ENCODE results near the gene TLR1.
"Not testable (repeated sequence)": the region's sequence is repeated elsewhere in the genome, so short reads cannot be mapped to it uniquely, and the experiment has no call there.

TLR1 gene, protein sequence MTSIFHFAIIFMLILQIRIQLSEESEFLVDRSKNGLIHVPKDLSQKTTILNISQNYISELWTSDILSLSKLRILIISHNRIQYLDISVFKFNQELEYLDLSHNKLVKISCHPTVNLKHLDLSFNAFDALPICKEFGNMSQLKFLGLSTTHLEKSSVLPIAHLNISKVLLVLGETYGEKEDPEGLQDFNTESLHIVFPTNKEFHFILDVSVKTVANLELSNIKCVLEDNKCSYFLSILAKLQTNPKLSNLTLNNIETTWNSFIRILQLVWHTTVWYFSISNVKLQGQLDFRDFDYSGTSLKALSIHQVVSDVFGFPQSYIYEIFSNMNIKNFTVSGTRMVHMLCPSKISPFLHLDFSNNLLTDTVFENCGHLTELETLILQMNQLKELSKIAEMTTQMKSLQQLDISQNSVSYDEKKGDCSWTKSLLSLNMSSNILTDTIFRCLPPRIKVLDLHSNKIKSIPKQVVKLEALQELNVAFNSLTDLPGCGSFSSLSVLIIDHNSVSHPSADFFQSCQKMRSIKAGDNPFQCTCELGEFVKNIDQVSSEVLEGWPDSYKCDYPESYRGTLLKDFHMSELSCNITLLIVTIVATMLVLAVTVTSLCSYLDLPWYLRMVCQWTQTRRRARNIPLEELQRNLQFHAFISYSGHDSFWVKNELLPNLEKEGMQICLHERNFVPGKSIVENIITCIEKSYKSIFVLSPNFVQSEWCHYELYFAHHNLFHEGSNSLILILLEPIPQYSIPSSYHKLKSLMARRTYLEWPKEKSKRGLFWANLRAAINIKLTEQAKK

DNA sequence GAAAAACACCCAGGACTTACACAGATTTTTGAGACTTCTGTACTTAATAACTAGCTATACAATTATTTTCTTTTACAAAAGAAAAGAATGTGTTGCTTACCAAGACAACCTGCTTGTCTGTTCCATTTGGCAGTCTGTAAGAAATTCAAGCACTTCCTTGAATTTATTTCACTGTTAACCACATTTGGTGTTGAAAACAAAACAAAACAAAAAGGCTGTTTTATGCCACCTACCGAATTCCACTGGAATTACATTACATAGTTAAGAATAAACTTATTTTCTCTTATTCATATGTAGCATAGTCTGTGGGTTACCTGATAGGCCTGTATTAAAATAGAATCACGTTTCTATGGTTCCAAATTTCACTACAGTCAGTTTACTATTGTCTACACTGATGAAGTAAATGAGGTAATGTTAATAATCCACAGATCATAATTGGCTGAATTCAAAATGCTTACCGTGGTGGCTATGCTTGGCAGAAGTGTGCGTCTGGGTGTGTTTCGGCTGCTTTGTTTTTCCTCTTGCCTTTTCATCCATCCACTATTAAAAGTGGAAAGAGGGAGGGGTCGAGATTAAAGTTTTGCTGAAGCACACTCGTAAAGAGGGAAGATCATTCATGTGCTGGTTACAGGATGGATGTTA, at the start of gene TLR1:
TSS of gene TLR1 (minus strand) at position 138 of the 642 bp plus-strand sequence. CDS start 5,960 bp downstream, outside the sequence.
- no peak for DNase-seq

DNA sequence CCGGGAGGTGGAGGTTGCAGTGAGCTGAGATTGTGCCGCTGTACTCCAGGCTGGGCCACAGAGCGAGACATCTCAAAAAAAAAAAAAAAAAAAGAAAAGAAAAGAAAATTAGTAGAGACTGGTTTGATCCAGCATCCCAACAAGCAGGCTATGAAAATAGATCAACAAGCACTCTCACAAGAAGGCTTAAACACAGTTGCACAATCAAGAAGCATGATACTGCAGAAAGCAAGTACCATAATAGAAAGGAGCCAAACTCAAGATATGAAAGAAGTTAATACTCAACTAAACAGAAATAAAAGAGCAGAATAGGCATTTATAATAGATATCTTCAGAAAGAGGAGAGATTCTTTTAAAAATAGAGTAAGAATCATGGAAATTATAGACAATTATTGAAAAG, 41.4 kb upstream of the TLR1 start:
- no peak for DNase-seq

GRCh38 chr4:38842994-38843393, 38.4 kb upstream of the TLR1 start:
- DNase-seq: no peak

- no peak for DNase-seq
Measured at GRCh38 chr4:38837849-38838248, 33.3 kb upstream of the TLR1 start.

GRCh38 chr4:38837334-38837733, 32.7 kb upstream of the TLR1 start:
- DNase-seq: no peak

DNA sequence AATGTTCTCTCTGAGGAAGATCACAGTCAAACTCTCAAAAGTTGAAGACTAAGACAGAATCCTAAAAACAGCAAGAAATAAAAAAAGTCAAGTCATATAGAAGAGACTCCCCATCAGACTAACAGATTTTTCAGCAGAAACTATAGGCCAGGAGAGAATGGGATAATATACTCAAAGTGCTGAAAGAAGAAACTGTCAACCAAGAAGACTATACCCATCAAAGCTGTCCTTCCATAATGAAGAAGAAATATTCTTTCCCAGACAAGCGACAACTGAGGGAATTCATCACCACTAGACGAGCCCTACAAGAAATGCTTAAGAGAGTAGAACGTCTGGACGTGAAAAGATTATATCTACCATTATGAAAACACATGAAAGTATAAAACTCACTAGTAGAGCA, 30.0 kb upstream of the TLR1 start:
- DNase-seq: no peak

DNA sequence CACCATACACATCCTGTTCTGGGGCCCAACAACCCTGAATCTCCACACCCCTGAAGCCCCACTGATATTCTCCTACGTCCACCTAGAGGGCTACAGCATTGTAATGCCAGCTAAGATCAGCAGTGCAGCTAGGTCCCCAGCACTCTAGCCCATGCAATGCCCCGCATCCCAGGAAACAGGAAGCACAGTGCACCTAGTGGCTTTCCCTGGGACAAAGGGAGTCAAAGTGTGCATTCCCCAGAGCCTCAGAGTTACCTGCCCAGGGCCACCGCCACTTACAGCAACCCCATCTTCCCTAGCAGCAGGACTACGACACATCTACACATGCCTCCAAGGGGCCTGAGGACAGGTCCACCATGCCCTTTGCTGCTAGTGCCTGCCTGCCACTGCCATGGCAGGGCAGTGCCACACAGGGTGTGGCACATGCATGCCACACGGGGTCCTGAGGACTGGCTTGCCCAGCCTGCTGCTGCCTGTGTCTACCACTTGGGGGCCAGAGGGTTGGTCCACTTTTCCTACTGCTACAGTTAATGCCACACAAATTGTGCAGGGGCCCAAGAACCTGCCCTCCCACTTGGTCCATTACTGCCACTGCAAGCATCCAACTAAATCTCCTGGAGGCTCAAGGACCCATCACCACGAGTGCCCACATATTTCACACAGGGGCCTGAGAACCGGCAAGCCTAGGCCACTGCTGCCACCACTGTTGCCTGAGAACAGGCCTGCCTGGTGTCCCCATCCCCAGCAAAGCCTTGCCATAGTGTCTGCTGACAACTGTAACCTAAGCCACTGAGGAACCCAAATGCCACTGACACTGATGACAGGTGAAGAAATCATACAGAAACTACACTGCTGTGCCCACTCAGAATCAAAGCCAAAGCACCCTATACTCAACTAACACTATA, 28.3 kb upstream of the TLR1 start:
- no peak for DNase-seq

GRCh38 chr4:38832206-38832605, 27.6 kb upstream of the TLR1 start:
- DNase-seq: no peak

DNA sequence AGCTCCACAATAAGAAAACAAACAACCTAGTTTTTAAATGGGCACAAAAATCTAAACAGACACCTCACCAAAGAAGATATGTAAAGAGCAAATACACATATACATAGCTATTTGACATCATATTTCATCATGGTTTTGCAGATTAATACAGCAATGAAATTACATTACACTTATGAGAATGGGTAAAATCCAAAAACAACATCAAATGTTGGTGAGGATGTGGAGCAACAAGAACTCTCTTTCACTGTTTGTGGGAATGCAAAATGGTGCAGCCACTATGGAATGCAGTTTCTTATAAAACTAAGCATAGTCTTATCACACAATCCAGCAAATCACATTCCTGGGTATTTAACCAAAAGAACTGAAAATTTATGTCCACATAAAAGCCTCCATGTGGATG, 27.1 kb upstream of the TLR1 start:
- DNase-seq: no peak

DNA sequence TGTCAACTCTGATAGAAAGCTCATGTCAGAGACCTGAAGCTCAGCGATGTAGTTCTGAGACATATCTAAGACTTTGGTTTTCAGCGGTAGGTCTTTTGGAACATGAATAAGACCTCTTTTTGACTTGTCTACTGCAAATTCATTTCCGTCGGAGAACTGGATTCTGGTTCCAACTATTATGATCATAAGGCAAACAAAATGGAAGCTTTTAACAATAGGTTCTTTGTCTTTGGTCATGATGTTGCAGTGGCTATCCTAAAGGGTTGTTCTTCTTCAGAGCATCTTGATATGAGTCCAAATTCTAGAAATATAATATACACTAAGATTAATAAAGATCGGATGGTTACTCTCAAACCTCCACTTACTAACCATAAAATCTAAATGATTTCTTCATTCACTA, 24.6 kb upstream of the TLR1 start:
- DNase-seq: no peak

- DNase-seq: no peak
Measured at GRCh38 chr4:38823766-38824165, 19.2 kb upstream of the TLR1 start.

DNA sequence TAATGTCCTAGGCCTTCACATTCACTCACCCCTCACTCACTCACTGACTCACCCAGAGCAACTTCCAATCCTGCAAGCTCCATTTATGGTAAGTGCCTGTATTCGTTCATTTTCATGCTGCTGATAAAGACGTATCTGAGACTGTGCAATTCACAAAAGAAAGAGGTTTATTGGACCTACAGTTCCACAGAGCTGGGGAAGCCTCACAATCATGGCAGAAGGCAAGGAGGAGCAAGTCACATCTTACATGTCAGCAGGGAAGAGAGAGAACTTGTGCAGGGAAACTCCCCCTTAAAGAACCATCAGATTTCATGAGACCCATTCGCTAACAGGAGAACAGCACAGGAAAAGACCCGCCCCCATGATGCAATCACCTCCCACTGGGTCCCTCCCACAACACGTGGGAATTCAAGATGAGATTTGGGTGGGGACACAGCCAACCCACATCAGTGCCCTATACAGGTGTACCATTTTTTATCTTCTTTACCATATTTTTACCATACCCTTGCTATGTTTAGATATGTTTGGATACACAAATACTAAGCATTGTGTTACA, 18.2 kb upstream of the TLR1 start:
- DNase-seq: no peak

- no peak for DNase-seq
Measured at GRCh38 chr4:38821739-38822138, 17.1 kb upstream of the TLR1 start.

DNA sequence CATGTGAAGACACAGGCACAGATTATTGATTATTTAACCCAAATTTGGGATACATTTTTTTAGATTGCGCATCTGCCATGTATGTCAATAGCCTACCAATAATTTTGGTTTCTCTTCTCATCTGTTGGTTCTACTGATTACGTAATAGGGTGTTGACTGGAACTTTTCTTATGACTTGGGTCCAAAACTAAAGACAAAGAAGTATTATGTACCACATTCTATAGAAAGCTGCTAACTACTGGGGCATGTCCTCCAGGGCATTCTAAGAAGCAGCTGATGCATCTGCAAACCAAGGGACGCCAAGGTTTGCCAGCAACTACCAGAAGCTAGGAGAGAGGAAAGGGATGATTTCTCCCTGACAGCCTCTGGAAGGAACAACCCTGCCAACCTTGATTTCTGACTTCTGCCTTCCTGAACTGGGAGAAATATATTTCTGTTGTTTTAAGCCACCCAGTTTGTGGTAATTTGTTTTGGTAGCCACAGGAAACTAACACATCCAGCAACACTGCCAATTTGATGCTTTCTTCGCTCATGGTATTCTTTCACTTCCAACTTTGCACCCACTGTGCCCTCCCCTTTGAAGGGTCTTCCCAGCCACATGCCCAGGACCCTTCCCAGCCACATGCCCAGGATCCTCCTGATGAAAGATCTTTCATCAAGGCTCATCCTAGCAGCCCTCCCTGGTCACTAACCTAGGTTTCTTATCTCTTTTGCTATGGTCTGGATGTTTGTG, 15.9 kb upstream of the TLR1 start:
- no peak for DNase-seq

GRCh38 chr4:38819569-38819968, 15.0 kb upstream of the TLR1 start:
- DNase-seq: no peak

DNA sequence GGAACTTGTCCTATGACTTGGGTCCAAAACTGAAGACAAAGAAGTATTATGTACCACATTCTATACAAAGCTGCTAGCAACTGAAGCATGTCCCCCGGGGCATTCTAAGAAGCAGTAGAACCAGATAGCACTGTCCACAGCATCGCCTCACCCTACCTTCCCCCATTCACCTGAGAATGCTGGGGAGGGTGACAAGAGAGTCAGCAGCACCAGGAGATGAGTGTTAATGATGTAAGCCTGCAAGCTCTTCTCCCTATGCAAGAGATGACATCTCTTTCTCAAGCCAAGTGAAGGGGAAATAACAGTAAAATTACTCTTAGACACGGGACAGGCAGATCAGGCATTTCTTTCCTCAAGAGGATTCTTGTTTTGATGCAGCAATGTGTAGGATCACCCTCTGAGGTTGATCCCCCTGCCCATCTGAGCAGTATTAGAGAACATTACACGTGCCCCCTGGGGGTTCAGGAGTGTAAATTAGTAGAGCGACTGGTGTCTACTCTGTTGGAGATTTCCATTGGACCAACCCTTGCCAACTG, 13.9 kb upstream of the TLR1 start:
- DNase-seq: no peak

DNA sequence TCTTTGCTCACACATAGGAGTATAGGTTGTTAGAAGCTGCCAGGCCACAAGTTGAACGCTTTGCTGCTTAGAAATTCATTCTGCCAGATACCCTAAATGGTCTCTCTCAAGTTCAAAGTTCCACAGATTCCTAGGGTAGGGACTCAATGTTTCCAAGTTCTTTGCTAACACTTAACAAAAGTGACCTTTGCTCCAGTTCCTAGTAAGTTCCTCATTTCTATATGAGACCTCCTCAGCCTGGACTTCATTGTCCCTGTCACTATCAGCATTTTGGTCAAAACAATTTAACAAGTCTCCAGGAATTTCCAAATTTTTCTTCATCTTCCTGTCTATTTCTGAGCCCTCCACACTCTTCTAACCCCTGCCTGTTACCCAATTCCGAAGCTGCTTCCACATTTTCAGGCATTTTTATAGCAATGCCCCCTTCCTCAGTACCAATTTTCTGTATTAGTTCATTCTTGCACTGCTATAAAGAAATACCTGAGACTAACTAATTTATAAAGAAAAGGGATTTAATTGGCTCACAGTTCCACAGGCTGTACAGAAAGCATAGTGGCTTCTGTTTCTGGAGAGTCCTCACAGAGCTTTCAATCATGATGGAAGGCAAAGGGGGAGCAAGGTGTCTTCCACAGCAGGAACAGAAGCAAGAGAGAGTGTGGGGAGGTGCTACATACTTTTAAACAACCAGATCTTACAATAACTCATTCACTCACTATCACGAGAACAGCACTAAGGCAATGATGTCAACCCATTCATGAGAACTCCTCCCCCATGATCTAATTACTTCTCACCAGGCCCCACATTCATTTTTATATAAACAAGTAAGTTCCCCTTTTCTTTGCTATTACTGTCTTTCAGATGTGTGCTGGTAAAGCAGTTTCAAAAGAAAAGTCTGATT, 11.5 kb upstream of the TLR1 start:
- no peak for DNase-seq

- no peak for DNase-seq
Measured at GRCh38 chr4:38814386-38814785, 9.8 kb upstream of the TLR1 start.

DNA sequence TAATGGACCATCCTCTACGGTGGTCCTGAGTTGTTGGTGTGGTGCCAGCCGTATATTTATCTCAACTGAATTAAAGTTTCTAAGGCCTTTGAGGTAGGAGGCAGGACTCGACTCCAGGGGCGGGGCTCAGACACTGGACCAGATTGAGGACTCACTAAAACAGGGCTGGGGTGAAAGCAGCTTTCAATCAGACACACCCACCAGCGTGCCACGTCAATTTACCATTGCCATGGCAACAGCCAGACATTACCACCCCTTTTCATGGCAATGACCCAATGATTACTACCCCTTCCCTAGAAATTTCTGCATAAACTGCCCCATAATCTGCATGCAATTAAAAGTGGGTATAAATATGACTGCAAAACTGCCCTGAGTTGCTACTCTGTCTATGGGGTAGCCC, 6.7 kb upstream of the TLR1 start:
- no peak for DNase-seq

DNA sequence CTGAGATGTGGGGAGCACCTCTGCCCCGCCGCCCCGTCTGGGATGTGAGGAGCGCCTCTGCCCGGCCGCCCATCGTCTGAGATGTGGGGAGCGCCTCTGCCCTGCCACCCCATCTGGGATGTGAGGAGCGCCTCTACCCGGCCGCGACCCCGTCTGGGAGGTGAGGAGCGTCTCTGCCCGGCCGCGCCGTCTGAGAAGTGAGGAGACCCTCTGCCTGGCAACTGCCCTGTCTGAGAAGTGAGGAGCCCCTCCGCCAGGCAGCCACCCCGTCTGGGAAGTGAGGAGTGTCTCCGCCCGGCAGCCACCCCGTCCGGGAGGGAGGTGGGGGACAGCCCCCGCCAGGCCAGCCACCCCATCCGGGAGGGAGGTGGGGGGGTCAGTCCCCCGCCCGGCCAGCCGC, 2.9 kb upstream of the TLR1 start:
- not testable (repeated sequence) for DNase-seq
